SU-DHL-6 (cell line): ENCODE data around the gene MARCHF10.

Experiments
- CTCF ChIP-seq: fragments of 200-600 bp; sonication (generic); IDR thresholded peaks from one replicate; pipeline ENCODE4 v1.5.1; 2017; ENCODE audit warnings: antibody characterized with exemption, mild to moderate bottlenecking, low read length, moderate library complexity; ENCODE audit not compliant: insufficient read depth, poor library complexity, severe bottlenecking
- EZH2phosphoT487 ChIP-seq: fragments of 200-600 bp; sonication (generic), shearing (Covaris generic); conservative IDR thresholded peaks from 2 replicates; pipeline ENCODE4 v1.6.1; 2018; ENCODE audit warnings: mild to moderate bottlenecking, antibody characterized with exemption, low read length, moderate library complexity, mixed read lengths

- TF ChIP-seq CTCF (no peak), EZH2phosphoT487 (no peak)
These were observed 106.4 kb downstream of the MARCHF10 start for GRCh38 chr17:62701706-62702085.
